Smooth muscle cell (in vitro differentiated cells): ENCODE results near the gene CNIH3. TPM values are rescaled to one million over a fixed set of nuclear protein-coding genes. Genes with fewer than 3 reads are reported as not detected.

Experiments used
- polyA plus RNA-seq: library from polyadenylated mRNA; unstranded; fragments of >200 nt; fragmentation: Nextera tagmentation; extraction: Ambion mirVana; gene quantifications from 2 replicates; pipeline ENCODE4 v1.2.1, GENCODE V29; 2016
- total RNA-seq: library from RNA; depleted of rRNA; stranded (reverse); fragments of >200 nt; gene quantifications from 2 replicates; pipeline ENCODE4 v1.2.3, GENCODE V29; 2014

Gene CNIH3
- total and polyA plus RNA-seq, 2 experiments from 2014 or later: 6.6 to 8.0 TPM

Other genes starting within 250 kb of the CNIH3 start
- 79.5 and 81.4 TPM in 2 replicates for gene WDR26, start 181.5 kb upstream of the CNIH3 start, total RNA-seq
- 8.6 and 12.0 TPM in 2 replicates for gene WDR26, start 181.5 kb upstream of the CNIH3 start, polyA plus RNA-seq